ENCODE measurements around the gene BRD4. TPM values are rescaled to one million over a fixed set of nuclear protein-coding genes. Genes with fewer than 3 reads are reported as not detected.

BRD4 gene
- total RNA-seq, 2 experiments from 2014 or later = 33.6 to 143 TPM

GRCh38 chr19:15287496-15287895, 44.8 kb downstream of the BRD4 start:
- CTCF ChIA-PET (ENCODE audit: unreplicated experiment) = no interaction called here
- intact Hi-C loops (cut with micrococcal nuclease; ENCODE audit: unreplicated experiment) = loop anchor here (2.0 kb wide), 2 partner anchors 43 to 91 kb away; partner anchors contain the start of gene AKAP8

GRCh38 chr19:15286688-15287365, 45.5 kb downstream of the BRD4 start:
- TF ChIP-seq CTCF (conservative IDR thresholded peaks at IDR 0.05; ENCODE audit: low read length) (no peak), EZH2phosphoT487 (IDR thresholded peaks at IDR 0.05; ENCODE audit: borderline replicate concordance, low read depth, low read length) (no peak)
- Histone ChIP-seq H3K9me2 (ENCODE audit: insufficient read depth, low read length) (no peaks in the 10 kb centered on the region), H4K20me1 (ENCODE audit: insufficient read depth, low read length) (peaks cover 68% of the 10 kb centered on the region), H3K79me2 (ENCODE audit: insufficient read depth, low read depth, low read length) (peaks cover 100% of the 10 kb centered on the region), H3K4me3 (ENCODE audit: low read depth, low read length, poor library complexity, severe bottlenecking) (peak overlapping the region; percentile 53), H2AFZ (ENCODE audit: low read length) (no peak overlapping the region), H3K4me1 (ENCODE audit: insufficient read depth, low read length, poor library complexity, severe bottlenecking) (peaks cover 100% of the 10 kb centered on the region), H3K36me3 (ENCODE audit: insufficient read depth, low read length) (peaks cover 4% of the 10 kb centered on the region; the same call in 1 of the 2 replicates), H3K27ac (ENCODE audit: low read depth, low read length, poor library complexity, severe bottlenecking) (peak overlapping the region; percentile 87), H3K4me2 (ENCODE audit: low read length) (peak overlapping the region; percentile 79), H3K9me3 (ENCODE audit: low read length) (no peaks in the 10 kb centered on the region)
- CTCF ChIA-PET (ENCODE audit: unreplicated experiment) = no interaction called here
- DNase-seq (ENCODE audit: low spot score) = peak; percentile 35
- no TSS peak for BruUV-seq (replicated peaks)
- intact Hi-C loops (cut with micrococcal nuclease; ENCODE audit: unreplicated experiment) = loop anchor here (2.0 kb wide), 2 partner anchors 44 to 92 kb away; partner anchors contain the start of gene AKAP8
- POLR2A ChIA-PET = interaction anchor here (0.6 kb wide), 1 partner anchor 1270 kb away, joined by 4 read pairs; no protein-coding TSS in a partner anchor

More at GRCh38 chr19:15287496-15287895, 44.8 kb downstream of the BRD4 start:
- H2AFZ ChIP-seq (ENCODE audit: low read length) = no peak overlapping the region
- H3K79me2 ChIP-seq (ENCODE audit: insufficient read depth, low read depth, low read length) = peaks cover 100% of the 10 kb centered on the region
- POLR2A ChIA-PET = interaction anchor here (0.6 kb wide), 1 partner anchor 1270 kb away, joined by 4 read pairs; no protein-coding TSS in a partner anchor
- no peaks in the 10 kb centered on the region for H3K9me3 ChIP-seq (ENCODE audit: low read length)
- no peak for DNase-seq (ENCODE audit: low spot score)
- BruUV-seq (replicated peaks) = no TSS peak
- H3K9me2 ChIP-seq (ENCODE audit: insufficient read depth, low read length) = no peaks in the 10 kb centered on the region
- H3K4me3 ChIP-seq (ENCODE audit: low read depth, low read length, poor library complexity, severe bottlenecking) = peak overlapping the region; percentile 44
- peaks cover 4% of the 10 kb centered on the region; the same call in 1 of the 2 replicates for H3K36me3 ChIP-seq (ENCODE audit: insufficient read depth, low read length)
- H4K20me1 ChIP-seq (ENCODE audit: insufficient read depth, low read length) = peaks cover 66% of the 10 kb centered on the region
- H3K4me2 ChIP-seq (ENCODE audit: low read length) = peak overlapping the region; percentile 79
- H3K27ac ChIP-seq (ENCODE audit: low read depth, low read length, poor library complexity, severe bottlenecking) = peak overlapping the region; percentile 87
- peaks cover 100% of the 10 kb centered on the region for H3K4me1 ChIP-seq (ENCODE audit: insufficient read depth, low read length, poor library complexity, severe bottlenecking)
- TF ChIP-seq CTCF (conservative IDR thresholded peaks at IDR 0.05; ENCODE audit: low read length) (no peak), EZH2phosphoT487 (IDR thresholded peaks at IDR 0.05; ENCODE audit: borderline replicate concordance, low read depth, low read length) (no peak)

All from OCI-LY7 (cell line).